Activated effector memory CD4-positive, alpha-beta T cell treated with Interleukin-2 at 50 U/mL for 16 hours (primary cell): ENCODE data around the gene NUDT3.
"Not testable (repeated sequence)": the region's sequence is repeated elsewhere in the genome, so short reads cannot be mapped to it uniquely, and the experiment has no call there.

Source experiments
- DNase-seq: peaks from one replicate; pipeline ENCODE4 v3.0.0-alpha.2; 2020

Gene NUDT3

GRCh38 chr6:34365781-34366638 is 26.5 kb downstream of the NUDT3 start:
- not testable (repeated sequence) for DNase-seq

- DNase-seq = not testable (repeated sequence)
These were observed 28.8 kb downstream of the NUDT3 start for GRCh38 chr6:34363681-34364075.

- no peak for DNase-seq
These were observed 29.4 kb downstream of the NUDT3 start for GRCh38 chr6:34362909-34363680.

GRCh38 chr6:34362176-34362575 is 30.3 kb downstream of the NUDT3 start:
- no peak for DNase-seq

GRCh38 chr6:34360556-34360955 is 31.9 kb downstream of the NUDT3 start:
- DNase-seq = no peak

- no peak for DNase-seq
These were observed 32.9 kb downstream of the NUDT3 start for GRCh38 chr6:34359418-34360158.

- DNase-seq = no peak
These were observed 34.0 kb downstream of the NUDT3 start for GRCh38 chr6:34358389-34358905.

- no peak for DNase-seq
These were observed 34.5 kb downstream of the NUDT3 start for GRCh38 chr6:34357937-34358336.

- DNase-seq = no peak
These were observed 36.6 kb downstream of the NUDT3 start for GRCh38 chr6:34355889-34356288.

- not testable (repeated sequence) for DNase-seq
These were observed 38.2 kb downstream of the NUDT3 start for GRCh38 chr6:34354230-34354629.

- not testable (repeated sequence) for DNase-seq
These were observed 38.9 kb downstream of the NUDT3 start for GRCh38 chr6:34353530-34353929.

- DNase-seq = no peak
These were observed 40.0 kb downstream of the NUDT3 start for GRCh38 chr6:34352305-34352937.

- no peak for DNase-seq
These were observed 41.6 kb downstream of the NUDT3 start for GRCh38 chr6:34350934-34351217.

- no peak for DNase-seq
These were observed 42.1 kb downstream of the NUDT3 start for GRCh38 chr6:34350137-34350933.

- DNase-seq = no peak
These were observed 43.3 kb downstream of the NUDT3 start for GRCh38 chr6:34349211-34349610.

- no peak for DNase-seq
These were observed 45.2 kb downstream of the NUDT3 start for GRCh38 chr6:34347303-34347702.

GRCh38 chr6:34346175-34347119 is 46.0 kb downstream of the NUDT3 start:
- DNase-seq = no peak

GRCh38 chr6:34343806-34344205 is 48.7 kb downstream of the NUDT3 start:
- no peak for DNase-seq

GRCh38 chr6:34342247-34342646 is 50.2 kb downstream of the NUDT3 start:
- no peak for DNase-seq

- DNase-seq = no peak
These were observed 50.9 kb downstream of the NUDT3 start for GRCh38 chr6:34341481-34341971.
